Choroid plexus epithelial cell (primary cell): Measurements from ENCODE around the gene NGFR.
A peak's percentile ranks its signal among the peaks of the same experiment; 100 is the strongest.

ENCODE experiments used
- DNase-seq: peaks from one replicate; pipeline ENCODE4 v3.0.0-alpha.2; 2010; ENCODE audit warnings: low read depth
- H3K4me3 ChIP-seq: 2 replicates; pipeline ENCODE4 v1.5.1; 2011; ENCODE audit warnings: low read depth, mild to moderate bottlenecking, control low read depth, low read length, moderate library complexity
- CTCF ChIP-seq: conservative IDR thresholded peaks from 2 replicates; pipeline ENCODE4 v1.5.1; 2011; ENCODE audit warnings: low read depth, mild to moderate bottlenecking, control low read depth, inconsistent platforms, low read length, moderate library complexity

The NGFR gene

DNA sequence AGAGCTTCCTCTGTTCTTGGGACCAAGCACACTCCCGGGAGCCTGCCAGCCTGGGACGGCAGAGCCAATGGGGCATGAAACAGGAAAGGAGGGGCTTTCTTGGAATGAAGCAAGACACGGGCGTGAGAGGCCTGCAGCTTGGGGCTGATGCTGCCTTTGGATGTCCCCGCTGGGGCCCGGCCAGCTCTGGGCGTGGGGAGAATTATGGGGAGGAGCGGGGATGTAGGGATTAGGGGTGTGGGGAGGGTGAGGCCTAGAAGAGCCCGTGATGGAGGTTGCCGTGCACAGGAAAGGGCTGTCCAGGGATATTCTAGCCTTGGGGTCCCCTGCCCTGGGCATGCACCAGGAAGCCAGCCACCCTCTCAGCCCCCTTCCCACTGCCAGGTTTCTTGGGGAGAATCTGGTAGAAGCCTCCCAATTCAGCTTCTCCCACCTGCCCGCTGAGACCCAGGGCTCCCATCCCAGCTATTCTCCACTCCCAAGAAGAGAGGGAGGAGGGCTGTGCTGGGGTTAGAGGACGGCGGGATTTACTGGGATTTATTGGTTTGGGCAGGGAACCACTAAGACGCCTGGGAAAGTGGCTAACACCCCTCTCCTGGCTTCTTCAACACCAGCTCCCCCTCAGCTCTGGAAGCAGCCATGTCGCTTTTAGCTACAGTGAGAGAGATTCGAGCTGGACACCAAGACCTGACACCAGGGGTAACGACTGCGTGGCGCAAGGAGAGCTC, 60.6 kb downstream of the NGFR start:
- no peak for TF ChIP-seq CTCF
- no peak overlapping the region for H3K4me3 ChIP-seq
- DNase-seq, result no peak

GRCh38 chr17:49556223-49556943, 61.3 kb downstream of the NGFR start:
- peak overlapping the region; percentile 30 for H3K4me3 ChIP-seq
- peak; percentile 97 for TF ChIP-seq CTCF
- peak; percentile 73 for DNase-seq

- H3K4me3 ChIP-seq, result no peak overlapping the region
- peak; percentile 82 for TF ChIP-seq CTCF
- peak; percentile 79 for DNase-seq
Observed at GRCh38 chr17:49557312-49558024, 62.4 kb downstream of the NGFR start.
